GF-D8 (cell line): ENCODE results near the gene SH3PXD2A.
"Not testable (repeated sequence)": the region's sequence is repeated elsewhere in the genome, so short reads cannot be mapped to it uniquely, and the experiment has no call there.

Experiments used
- DNase-seq: peaks from one replicate; lab custom pipeline; 2025; lab: John Stamatoyannopoulos, UW

SH3PXD2A gene

DNA sequence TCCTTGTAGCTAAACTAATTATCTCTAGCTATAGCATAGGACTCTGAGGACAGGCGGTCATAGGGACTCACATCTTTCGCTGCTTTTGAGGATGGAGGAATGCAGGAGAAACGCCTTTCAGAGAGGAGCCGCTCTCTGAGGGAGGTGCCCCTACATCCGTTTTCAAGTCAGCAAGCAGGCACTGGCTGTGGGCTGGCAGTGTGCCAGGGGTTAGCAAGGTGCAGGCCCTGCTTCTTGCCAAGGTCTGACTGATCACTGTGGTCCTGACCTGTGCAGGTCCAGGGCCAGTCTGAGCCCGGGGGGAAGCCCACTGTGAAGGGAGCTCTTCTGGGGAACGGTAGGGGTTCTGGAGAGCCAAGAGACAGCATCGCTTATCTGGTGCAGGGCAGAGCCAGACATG is 89.4 kb downstream of the SH3PXD2A start:
- no peak for DNase-seq

DNA sequence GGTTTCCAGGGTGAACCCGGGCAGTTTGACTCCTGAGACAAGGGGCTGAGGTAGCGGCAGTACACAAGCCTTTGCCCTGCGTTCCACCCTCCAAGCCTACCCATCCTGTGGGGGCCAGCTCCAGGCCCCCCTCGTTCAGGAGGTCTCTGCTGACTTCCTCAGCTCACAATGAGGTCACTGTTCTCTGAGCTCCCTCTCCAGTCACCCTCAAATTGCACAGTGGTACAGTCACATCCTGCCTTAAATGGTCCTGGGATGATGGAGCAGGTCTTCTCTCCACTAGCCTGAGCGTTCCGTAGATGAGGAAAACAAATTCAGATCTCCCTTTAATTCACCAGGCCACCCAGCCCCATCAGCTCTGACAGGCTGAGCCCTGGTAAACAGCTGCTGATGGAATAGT is 90.2 kb downstream of the SH3PXD2A start:
- no peak for DNase-seq

DNA sequence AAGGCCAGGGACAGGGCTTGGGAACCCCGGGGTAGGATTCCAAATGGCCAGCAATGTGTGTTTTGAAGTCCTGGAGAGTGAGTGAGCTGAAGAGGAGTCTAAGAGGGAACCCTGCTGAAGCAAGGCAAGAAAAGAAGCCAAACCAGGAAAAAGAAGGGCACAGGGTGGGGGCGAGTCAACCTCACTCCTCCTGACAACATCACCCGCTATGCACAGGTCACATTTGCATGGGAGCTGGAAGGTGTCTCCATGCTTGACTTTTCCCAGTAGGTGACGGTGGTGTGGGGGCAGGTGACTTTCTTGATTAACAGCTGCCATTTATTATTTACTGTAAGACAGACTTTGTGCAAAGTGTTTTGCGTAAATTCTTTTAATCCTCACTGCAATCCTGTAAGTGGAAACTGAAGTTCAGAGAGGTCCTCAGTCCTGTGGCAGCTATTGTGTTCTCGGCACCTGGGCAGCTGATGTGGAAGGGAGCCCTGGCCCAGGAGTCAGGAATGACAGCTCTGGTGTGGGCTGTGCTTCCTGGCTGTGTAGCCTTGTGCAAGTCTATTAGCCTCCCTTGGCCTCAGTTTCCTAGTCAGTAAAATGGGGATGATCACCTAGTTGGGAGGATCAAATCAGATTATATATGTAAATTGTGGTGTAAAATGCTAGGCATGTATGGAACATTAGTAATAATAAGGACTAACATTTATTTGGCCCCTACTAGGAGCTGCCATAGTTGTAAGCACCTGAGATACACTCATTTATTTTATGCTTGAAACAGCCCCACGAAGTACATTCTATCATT is 90.9 kb downstream of the SH3PXD2A start:
- no peak for DNase-seq

DNA sequence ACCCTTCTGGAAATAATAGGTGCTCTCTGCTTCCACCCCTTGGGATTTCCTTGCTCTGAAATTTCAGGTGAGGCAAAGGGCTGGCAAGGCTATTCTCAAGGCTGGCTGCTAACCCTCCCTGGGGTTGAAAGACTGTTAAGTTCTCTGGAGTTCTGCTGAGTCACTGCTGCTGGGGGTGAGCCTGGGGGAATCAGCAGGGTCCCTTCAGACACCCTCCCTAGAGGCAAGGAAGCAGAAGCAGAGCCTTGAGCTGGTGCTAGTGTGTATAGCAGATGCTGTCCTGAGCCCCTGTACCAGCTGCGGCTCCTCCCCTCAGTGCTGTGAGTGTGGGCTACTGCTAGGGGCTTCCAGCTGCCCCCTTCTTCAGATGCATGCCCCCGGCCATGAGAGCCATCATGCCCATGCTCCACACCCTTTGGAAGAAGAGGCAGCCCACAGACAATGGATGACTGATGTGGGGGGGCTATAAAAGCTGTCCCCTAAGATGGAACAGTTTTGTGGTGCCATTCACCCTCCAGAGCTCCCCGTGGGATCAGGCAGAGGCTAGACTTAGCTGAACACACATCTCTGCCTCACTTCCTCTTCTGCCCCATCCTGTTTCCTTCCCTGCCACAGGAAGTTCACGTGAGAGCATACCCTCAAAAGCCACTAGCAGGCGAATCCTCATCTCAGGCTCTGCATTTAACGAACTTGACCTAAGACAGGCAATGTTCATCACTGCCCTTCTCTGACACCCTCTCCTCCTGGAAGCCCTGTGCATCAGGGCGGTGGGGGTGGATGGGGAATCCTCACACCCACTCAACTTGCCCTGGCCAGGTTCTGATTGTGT is 91.8 kb downstream of the SH3PXD2A start:
- peak; percentile 71 for DNase-seq

DNA sequence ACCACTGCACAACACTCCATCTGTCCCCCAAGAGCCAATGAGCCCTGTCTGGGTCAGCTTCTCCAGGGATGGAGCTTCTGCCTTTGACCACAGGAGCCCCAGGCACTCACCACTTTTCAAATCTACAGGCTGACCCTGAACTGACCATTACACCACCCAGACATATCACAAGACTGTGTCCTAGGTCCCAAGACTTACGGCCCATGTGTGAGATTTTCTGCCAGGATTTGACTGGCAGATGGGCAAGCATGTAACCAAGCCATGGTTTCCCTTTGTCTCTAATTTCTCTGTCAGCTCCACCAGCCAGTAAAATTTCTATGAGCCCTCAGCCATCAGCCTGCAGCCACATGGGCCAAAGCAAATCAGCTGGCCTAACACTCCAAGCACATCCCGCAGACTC is 92.5 kb downstream of the SH3PXD2A start:
- DNase-seq, result no peak

DNA sequence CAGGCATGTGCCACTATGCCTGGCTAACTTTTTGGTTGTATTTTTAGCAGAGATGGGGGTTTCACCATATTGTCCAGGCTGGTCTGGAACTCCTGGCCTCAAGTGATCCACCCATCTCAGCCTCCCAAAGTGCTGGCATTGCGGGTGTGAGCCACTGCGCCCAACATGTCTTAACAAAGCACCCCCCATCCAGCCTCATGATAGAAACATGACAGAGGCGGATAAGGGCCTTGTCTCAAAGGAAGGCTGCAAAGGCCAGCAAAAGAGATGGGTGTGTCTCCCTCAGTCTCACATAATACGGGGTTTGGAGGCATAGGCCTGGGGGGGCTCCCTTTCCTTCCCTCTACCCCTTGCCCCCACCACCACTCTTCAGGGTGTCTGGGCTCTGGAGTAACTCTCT is 93.2 kb downstream of the SH3PXD2A start:
- DNase-seq, result no peak

DNA sequence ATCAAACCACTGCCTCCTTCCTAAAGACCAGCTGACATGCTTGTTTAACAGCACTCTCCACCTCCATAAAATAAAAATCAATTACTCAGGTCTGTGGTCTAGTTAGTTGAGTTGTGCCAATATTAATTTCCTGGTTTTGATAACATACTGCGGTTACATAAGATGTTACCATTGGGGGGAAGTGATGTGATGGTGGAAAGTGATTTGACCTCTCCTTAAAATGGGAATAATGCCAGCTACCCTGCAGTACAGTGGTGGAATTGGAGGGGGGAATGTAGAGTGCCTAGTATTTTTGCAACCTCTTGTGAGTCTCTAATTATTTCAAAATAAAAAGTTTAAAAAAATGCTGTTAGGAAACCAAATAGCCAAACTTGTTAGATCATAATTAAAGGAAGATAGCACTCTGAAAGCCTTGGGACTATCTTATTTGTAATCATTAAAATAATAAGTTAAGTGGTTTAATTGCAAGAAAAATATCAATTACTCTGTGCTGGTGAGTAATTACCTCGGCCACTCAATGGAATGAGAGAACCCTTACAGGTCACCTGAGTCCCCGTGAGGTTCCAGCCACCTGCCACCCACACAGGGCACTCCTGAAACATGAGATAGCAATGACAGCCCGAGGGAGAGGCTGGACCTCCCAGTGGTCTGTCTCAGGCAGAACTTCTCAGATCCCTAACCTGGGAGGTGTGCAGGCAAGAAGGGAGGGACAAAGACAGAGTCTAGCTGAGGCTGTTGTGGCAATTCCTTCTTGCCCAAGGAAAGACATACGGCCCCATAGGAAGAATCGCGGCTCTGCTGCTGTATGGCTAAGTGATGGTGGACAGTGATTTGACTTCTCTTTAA is 94.1 kb downstream of the SH3PXD2A start:
- no peak for DNase-seq

DNA sequence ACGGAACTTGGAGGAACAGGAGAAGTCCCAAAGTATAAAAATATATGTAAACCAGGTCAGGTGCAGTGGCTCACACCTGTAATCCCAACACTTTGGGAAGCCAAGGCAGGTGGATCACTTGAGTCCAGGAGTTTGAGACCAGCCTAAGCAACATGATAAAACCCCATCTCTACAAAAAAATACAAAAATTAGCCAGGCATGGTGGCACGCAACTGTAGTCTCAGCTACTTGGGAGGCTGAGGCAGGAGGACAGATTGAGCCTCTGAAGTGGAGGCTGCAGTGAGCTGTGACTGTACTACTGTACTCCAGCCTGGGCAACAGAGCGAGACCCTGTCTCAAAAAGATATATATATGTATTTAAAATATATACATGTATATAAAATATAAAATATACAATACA is 95.1 kb downstream of the SH3PXD2A start:
- DNase-seq, result not testable (repeated sequence)

DNA sequence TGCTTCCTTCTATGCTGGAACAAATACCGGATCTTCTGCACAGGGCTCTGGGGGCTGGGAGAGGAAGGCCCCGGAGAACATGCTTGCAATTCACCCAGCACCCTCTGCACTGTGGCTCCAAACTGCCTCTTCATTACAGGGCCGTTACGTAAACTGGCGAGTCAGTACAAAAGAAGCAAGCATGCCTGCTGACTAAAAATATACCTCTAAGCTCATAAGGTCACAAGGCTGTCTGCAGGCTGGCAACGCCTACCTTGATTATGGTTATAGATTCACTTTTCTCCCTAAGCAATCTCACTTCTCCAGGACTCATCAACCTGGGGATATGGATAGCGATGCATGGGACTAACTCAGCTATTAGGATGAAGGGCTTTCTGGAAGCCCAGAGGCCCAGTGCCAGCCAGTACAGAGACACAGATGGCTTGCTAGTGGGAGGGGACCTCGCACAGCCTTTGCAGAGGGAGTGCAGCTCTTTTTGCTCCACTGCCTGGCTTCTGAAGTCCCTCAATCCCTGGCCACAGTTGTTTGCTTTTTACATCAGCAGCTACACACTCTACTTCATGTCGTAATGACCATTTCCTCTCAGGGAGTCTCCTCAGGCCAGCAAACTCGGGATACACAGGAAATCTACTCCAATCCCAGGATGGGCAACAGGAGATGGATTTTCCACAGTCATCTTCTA is 96.1 kb downstream of the SH3PXD2A start:
- DNase-seq, result peak; percentile 72

DNA sequence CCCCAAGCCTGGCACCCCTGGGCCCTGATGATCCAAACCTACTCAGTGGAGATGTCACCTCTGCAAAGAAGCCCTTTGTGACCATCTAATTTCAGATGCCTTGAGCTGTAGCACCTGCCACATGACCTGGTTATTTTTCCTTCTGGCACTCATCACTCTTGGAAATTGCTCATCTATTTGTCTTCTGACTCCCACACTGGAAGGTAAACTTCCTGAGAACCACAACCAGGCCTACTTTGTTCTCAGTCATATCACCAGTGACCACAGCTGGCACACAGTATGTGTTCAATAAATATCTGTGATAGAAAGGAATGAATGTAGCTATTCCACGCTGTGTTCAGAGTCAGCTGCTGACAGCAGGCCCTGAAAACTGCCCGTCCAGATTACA is 97.1 kb downstream of the SH3PXD2A start:
- DNase-seq, result no peak

DNA sequence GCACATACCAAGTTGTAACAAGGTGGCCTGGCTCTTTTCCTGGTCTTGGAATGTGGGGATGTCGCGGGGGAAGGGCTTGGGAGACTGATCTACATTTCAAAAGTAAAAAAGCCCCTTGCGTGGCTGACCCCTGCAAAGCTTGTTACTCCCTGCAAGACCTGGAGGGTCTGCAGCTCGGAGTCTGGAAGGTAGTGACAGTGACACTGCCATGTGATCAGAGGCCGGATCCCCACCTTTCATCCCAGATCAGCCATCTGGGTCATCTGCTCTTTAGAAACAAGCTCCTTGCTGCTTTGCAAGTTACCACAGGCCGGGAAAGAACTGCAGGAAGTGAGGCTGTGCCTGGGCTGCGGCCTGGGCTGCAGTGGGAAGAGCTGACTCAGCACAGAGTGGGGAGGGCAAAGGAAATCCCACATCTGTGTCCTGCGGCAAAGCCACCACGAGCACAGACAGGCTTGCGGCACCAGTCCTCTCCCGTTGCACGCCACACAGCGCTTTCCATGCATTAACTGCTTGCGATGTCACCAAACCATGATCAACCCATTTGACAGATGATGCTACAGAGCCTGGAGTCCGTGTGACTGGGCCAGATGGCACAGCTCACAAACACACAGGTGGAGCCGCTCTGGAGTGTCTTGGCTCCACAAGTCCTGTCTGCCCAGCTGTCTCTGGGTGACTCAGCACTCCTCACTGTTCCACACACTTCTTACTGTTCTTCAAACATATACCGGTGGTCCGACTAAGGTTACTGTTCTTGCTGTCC is 97.7 kb downstream of the SH3PXD2A start:
- DNase-seq, result peak; percentile 67

DNA sequence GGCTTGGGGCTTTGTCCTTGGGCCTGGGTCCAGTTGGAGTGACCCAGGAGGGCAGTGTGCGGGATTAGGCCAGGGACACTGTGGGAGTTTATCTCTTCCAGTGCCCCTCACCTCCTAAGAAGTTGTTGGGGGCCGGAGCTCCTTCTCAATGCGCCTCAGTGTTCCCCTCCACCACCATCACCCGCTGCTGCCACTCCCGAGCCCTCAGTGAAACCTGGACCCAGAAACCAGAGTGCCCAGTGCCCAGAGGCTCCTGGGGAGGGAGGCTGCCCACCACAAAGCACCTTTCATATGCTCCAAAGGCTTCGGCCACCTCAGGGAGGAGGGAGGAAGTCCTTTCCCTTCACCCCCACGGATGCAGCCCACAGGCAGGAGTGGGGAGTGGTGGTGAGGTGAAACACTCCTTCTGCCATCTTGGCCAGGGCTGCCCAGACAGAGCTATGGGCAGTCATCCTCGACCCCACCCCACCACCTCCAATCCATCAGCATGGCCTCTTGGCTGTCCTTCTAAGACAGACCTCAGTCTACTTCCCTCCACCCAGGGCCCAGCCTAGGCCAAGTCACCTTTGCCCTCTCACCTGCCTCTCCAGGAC is 99.0 kb downstream of the SH3PXD2A start:
- no peak for DNase-seq

DNA sequence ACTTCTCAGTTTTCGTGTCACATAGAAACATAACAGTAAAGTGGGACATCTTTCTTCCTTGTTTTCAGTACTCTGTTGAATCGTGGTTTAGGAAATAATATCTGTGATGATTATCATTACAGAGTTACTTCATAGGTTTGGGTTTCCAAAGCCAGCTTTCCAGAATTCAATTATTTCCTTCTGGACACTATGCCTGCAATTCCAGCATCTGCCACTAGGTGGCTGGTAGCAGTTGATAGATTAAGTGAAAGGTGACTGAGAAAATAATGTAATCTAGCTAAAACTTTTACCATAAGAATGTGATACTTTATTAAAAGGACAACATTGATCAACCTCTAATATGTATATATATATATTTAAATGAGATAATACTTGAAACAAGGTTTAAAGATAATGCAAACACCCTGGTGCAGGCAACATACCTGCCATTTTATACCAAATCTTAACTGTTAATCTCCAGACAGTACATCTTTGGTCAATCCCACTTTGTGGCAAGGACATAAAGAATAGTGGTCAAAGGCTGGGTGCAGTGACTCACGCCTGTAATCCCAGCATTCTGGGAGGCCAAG is 102.6 kb downstream of the SH3PXD2A start:
- DNase-seq, result no peak

DNA sequence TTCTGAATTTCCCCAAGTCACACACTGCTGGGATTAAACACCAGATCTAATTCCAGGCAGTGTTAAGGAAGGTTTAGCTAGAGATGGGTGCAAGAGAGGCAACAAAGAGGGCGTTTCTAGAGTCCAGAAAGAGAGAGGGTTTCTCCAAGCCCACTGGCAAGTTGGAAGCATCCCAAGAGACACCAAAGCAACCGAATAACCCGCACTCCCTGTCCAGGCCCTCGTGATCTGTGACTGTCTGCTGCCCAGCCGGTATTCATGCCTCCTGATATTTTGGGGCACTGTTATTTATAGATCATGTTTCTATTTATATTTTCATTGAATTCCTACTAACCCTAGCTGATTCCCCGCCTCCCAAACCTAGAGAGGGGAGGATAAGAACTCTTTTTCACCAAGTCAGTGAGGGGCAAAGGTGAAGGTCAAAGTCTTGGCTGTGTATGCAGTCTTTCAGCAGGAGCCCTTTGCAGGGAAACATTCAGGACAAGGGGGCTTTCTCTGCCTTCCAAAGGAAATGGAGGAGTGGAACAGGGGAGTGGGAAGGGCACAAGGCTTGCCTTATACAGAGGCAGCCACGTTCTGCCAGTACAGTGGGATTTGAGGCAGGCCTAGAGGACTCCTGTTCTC is 103.6 kb downstream of the SH3PXD2A start:
- no peak for DNase-seq

DNA sequence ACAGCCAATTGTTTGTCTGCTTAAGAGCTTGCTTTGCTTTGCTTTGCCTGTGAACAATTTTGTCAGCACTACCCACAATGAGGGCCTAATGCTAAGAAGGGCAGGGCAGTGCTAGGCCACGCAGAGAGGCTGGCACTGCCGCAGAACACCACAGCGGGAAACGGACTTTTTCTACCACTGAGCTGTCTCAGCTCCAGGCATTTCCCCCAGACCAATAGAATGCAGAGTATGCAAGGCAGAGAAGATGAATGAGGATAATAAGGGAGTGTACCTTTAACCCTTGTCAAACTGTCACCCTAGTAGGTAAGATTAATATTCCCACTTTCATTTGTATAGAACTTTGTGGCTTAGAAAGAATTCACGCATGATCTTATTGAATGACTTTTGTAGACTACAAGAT is 104.5 kb downstream of the SH3PXD2A start:
- DNase-seq, result no peak

DNA sequence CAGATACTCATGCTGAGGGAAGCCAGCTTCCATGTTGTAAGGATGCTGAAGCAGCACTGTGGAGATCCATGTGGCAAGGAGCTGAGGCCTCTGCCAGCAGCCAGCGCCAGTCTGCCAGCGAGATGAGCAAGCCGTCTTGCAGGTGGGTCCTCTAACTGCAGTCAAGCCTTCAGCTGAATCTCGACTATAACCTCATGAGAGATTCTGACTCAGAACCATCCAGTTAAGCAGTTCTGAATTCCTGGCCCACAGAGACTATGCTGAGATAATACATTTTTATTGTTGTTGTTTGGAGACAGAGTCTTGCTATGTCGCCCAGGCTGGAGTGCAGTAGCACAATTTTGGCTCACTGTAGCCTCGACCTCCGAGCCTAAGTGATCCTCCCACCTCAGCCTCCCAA is 105.6 kb downstream of the SH3PXD2A start:
- DNase-seq, result no peak

DNA sequence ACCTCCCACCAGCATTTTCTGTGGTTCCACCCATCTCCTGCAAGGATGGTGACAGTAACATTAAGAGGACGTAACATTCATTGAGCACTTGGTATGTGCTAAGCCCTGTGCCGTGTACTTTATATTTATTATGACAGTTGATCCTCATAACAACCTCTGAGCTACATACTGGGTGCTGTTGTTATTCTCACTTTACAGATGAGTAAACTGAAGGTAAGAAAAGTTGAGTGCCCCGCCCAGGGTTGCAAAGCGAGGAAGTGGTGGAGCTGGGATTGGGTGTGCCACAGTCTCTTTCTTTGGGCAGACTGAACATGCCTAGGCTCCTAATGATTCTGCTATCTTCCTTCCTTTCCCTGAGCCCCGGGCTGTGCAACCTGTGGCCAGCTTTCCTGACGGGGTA is 107.4 kb downstream of the SH3PXD2A start:
- no peak for DNase-seq

DNA sequence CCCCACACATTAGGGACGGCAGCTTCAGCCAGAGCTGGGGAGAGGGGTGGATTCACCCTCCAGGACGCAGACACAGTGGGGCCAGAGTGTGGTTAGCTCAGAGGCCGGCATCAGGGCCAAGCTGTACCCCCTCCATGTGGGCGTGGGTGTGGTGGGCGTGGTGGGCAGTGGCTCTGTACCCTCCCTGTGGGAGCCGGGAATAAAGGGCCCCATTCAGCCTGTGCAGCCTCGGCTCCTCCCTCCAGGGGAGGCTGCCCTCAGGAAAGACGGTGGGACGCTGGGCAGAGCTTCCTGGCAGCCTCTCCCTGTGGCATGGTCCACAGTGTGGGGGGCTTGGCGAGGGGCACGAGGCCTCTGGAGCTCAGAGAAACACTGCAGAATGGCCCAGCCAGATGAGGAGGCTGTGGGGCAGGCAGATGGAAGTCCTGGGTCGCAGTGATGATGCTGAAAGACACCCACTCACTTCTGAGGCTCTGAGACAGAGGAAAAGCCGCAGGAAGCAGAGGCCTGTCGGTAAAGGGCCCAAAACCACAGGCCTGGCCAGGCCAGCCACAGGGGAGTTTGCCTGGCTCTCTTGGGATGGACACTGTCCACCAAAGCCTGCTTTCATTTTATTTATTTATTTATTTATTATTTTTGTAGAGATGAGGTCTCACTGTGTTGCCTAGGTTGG is 108.0 kb downstream of the SH3PXD2A start:
- DNase-seq, result no peak

DNA sequence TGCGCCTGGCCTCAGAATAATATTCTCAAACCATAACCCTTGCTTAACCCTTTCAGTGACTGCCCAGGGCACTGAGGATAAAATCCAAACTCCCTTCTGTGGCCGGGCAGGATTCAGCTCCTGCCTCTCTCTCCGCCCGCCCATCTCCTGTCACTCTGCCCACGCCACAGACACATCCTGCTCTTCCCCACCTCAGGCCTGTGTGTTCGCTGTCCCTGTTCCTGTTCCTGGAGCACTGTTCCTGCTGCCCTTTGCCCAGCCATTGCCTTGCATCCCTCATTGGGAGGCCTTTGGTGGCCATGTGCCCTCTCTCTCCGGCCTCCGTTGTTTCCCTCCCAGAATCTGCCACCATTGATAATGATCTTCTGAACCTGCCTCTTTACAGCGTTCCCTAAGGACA is 108.8 kb downstream of the SH3PXD2A start:
- no peak for DNase-seq
